Measurements from ENCODE around the gene SELENOP. TPM values are rescaled to one million over a fixed set of nuclear protein-coding genes. Genes with fewer than 3 reads are reported as not detected.

SELENOP gene
- total RNA-seq, 1 experiment from 2014 or later: 1.9 TPM

DNA sequence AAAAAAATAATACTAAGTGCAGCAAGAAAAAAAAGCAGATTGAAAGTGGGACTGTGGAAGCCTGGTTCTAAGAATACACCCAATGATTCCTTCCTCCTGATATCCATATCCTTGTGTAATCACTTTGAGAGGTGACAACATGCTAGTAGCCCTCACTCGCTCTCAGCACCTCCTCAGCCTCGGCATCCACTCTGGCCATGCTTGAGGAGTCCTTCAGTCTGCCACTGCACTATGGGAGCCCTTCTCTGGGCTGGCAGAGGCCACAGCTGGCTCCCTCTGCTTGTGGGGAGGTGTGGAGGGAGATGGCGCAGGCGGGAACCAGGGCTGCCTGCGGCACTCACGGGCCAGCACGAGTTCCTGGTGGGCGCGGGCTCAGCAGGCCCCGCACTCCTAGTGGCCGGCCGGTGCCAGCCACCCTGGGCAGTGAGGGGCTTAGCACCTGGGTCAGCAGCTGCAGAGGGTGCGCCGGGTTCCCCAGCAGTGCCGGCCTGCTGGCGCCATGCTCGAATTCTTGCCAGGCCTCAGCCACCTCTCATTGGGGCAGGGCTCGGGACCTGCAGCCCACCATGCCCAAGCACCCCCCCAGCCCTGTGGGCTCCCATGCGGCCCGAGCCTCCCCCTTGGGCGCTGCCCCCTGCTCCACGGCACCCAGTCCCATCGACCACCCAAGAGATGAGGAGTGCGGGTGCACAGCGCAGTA, 24.5 kb upstream of the SELENOP start:
- Histone ChIP-seq H3K4me1 (ENCODE audit: insufficient read depth, low read length, poor library complexity, severe bottlenecking) (no peaks in the 10 kb centered on the region), H3K27ac (ENCODE audit: low read depth, low read length, poor library complexity, severe bottlenecking) (no peak overlapping the region), H3K36me3 (ENCODE audit: insufficient read depth, low read length, poor library complexity, severe bottlenecking) (no peaks in the 10 kb centered on the region), H3K4me3 (ENCODE audit: low read depth, low read length, poor library complexity, severe bottlenecking) (no peak overlapping the region), H3K9me3 (ENCODE audit: low read depth, low read length, poor library complexity, severe bottlenecking) (no peaks in the 10 kb centered on the region), H3K27me3 (replicated peaks; ENCODE audit: insufficient read depth, low read depth, low read length, poor library complexity) (no peaks in the 10 kb centered on the region)
- BruUV-seq (replicated peaks): no TSS peak
- no peak for DNase-seq (ENCODE audit: low spot score)
- POLR2A ChIA-PET (ENCODE audit: low non-redundant PET): interaction anchor here (0.6 kb wide), 1 partner anchor 389 kb away, joined by 3 read pairs; no protein-coding TSS in a partner anchor
- TF ChIP-seq EZH2 (IDR thresholded peaks at IDR 0.05; ENCODE audit: borderline replicate concordance, low read depth, low read length, poor library complexity, severe bottlenecking): no peak
- TF ChIP-seq, protein P1, sequence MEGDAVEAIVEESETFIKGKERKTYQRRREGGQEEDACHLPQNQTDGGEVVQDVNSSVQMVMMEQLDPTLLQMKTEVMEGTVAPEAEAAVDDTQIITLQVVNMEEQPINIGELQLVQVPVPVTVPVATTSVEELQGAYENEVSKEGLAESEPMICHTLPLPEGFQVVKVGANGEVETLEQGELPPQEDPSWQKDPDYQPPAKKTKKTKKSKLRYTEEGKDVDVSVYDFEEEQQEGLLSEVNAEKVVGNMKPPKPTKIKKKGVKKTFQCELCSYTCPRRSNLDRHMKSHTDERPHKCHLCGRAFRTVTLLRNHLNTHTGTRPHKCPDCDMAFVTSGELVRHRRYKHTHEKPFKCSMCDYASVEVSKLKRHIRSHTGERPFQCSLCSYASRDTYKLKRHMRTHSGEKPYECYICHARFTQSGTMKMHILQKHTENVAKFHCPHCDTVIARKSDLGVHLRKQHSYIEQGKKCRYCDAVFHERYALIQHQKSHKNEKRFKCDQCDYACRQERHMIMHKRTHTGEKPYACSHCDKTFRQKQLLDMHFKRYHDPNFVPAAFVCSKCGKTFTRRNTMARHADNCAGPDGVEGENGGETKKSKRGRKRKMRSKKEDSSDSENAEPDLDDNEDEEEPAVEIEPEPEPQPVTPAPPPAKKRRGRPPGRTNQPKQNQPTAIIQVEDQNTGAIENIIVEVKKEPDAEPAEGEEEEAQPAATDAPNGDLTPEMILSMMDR (conservative IDR thresholded peaks at IDR 0.05; ENCODE audit: low read depth, low read length): no peak
- CTCF ChIA-PET: no interaction called here
- intact Hi-C loops (cut with micrococcal nuclease; ENCODE audit: unreplicated experiment): no loop called here

DNA sequence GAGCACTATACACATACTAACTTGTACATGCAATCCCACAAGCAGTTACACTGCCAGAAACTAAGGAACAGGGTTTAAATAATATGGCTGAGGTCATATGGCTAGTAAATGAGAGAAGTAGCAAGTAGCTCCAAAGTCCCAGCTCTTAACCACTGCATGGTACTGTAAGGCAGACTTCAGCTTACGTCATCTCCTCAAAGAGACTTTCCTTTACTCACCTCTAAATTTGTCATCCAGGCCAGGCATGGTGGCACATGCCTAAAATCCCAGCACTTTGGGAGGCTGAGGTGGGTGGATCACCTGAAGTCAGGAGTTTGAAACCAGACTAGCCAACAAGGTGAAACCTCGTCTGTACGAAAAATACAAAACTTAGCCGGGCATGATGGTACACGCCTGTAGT, 20.4 kb upstream of the SELENOP start:
- Histone ChIP-seq H3K4me1 (ENCODE audit: insufficient read depth, low read length, poor library complexity, severe bottlenecking) (no peaks in the 10 kb centered on the region), H3K4me3 (ENCODE audit: low read depth, low read length, poor library complexity, severe bottlenecking) (no peak overlapping the region), H3K9me3 (ENCODE audit: low read depth, low read length, poor library complexity, severe bottlenecking) (no peaks in the 10 kb centered on the region), H3K27ac (ENCODE audit: low read depth, low read length, poor library complexity, severe bottlenecking) (no peak overlapping the region), H3K36me3 (ENCODE audit: insufficient read depth, low read length, poor library complexity, severe bottlenecking) (no peaks in the 10 kb centered on the region), H3K27me3 (replicated peaks; ENCODE audit: insufficient read depth, low read depth, low read length, poor library complexity) (no peaks in the 10 kb centered on the region)
- CTCF ChIA-PET: no interaction called here
- no peak for TF ChIP-seq EZH2 (IDR thresholded peaks at IDR 0.05; ENCODE audit: borderline replicate concordance, low read depth, low read length, poor library complexity, severe bottlenecking)
- TF ChIP-seq, protein P1 (conservative IDR thresholded peaks at IDR 0.05; ENCODE audit: low read depth, low read length): no peak
- BruUV-seq (replicated peaks): no TSS peak
- no peak for DNase-seq (ENCODE audit: low spot score)
- POLR2A ChIA-PET (ENCODE audit: low non-redundant PET): no interaction called here
- intact Hi-C loops (cut with micrococcal nuclease; ENCODE audit: unreplicated experiment): no loop called here

DNA sequence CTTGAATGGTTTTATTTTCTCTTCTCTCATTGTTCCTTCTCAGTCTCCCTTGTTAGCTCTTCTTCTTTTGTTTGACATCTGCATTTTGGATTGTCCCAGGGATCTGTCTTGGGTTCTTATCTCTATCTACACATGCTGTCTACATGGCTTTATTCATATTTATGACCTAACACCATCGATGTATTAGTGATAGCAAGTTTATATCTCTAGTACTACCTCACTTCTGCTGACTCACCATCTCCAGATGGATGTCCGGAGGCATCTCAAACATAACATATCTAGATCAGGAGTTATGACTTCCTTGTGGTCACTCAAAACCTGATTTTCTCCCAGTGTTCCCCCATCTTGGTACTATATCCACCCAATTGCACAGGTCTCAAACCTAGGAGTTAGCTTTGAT, 19.2 kb upstream of the SELENOP start:
- POLR2A ChIA-PET (ENCODE audit: low non-redundant PET): no interaction called here
- no TSS peak for BruUV-seq (replicated peaks)
- H3K9me3 ChIP-seq (ENCODE audit: low read depth, low read length, poor library complexity, severe bottlenecking): no peaks in the 10 kb centered on the region
- H3K27me3 ChIP-seq (replicated peaks; ENCODE audit: insufficient read depth, low read depth, low read length, poor library complexity): no peaks in the 10 kb centered on the region
- intact Hi-C loops (cut with micrococcal nuclease; ENCODE audit: unreplicated experiment): no loop called here
- CTCF ChIA-PET: no interaction called here
- H3K27ac ChIP-seq (ENCODE audit: low read depth, low read length, poor library complexity, severe bottlenecking): no peak overlapping the region
- TF ChIP-seq EZH2 (IDR thresholded peaks at IDR 0.05; ENCODE audit: borderline replicate concordance, low read depth, low read length, poor library complexity, severe bottlenecking): no peak
- TF ChIP-seq, protein P1 (conservative IDR thresholded peaks at IDR 0.05; ENCODE audit: low read depth, low read length): no peak
- DNase-seq (ENCODE audit: low spot score): no peak
- no peak overlapping the region for H3K4me3 ChIP-seq (ENCODE audit: low read depth, low read length, poor library complexity, severe bottlenecking)
- no peaks in the 10 kb centered on the region for H3K4me1 ChIP-seq (ENCODE audit: insufficient read depth, low read length, poor library complexity, severe bottlenecking)
- no peaks in the 10 kb centered on the region for H3K36me3 ChIP-seq (ENCODE audit: insufficient read depth, low read length, poor library complexity, severe bottlenecking)
